Measurements from ENCODE around the gene PPP1R3G. TPM values are rescaled to one million over a fixed set of nuclear protein-coding genes. Genes with fewer than 3 reads are reported as not detected.

Gene PPP1R3G
- total and polyA plus RNA-seq, 2 donors (not counting 1 experiment from before 2014, with no cell fraction given): 0.09 to 0.25 TPM

GRCh38 chr6:5130135-5130866 is 45.2 kb downstream of the PPP1R3G start:
- Mint-ChIP-seq H3K9me3 (ENCODE audit: insufficient read depth) (no peaks in the 10 kb centered on the region), H3K27me3 (no peaks in the 10 kb centered on the region), H3K27ac (no peak overlapping the region), H3K4me3 (no peak overlapping the region), H3K4me1 (peaks cover 41% of the 10 kb centered on the region)
- Histone ChIP-seq H3K4me2 (replicated peaks; ENCODE audit: low read depth, low read length, poor library complexity, severe bottlenecking) (no peak overlapping the region), H3K9ac (ENCODE audit: low read length) (no peak overlapping the region), H3K79me2 (ENCODE audit: control insufficient read depth, insufficient read depth, low read length) (peaks cover 7% of the 10 kb centered on the region), H3K4me1 (ENCODE audit: control insufficient read depth in 2 of 2, insufficient read depth in 2 of 2, low read length in 2 of 2) (peaks cover 29 to 37% of the 10 kb centered on the region in 2 donors), H3K27ac (ENCODE audit: low read length in 2 of 2) (no peak overlapping the region), H4K20me1 (ENCODE audit: control insufficient read depth, insufficient read depth, low read length, poor library complexity, severe bottlenecking) (no peaks in the 10 kb centered on the region), H3K27me3 (replicated peaks in 1 of 4; ENCODE audit: control extremely low read depth in 1 of 4, control insufficient read depth in 3 of 4, insufficient read depth in 4 of 4, low read length in 3 of 4) (no peaks in the 10 kb centered on the region), H3K9me3 (ENCODE audit: control extremely low read depth in 1 of 3, control insufficient read depth in 2 of 3, insufficient read depth in 1 of 3, low read length in 2 of 3) (no peaks in the 10 kb centered on the region), H2AFZ (ENCODE audit: insufficient read depth, low read depth, low read length, poor library complexity, severe bottlenecking) (no peak overlapping the region), H3K36me3 (replicated peaks in 1 of 2; ENCODE audit: control extremely low read depth in 1 of 2, control insufficient read depth in 1 of 2, extremely low read depth in 1 of 2, insufficient read depth in 2 of 2, low read length in 1 of 2) (no peaks in the 10 kb centered on the region), H3K4me3 (ENCODE audit: control extremely low read depth in 1 of 5, extremely low read depth in 1 of 5, insufficient read depth in 1 of 5, low read depth in 2 of 5, low read length in 4 of 5) (no peak overlapping the region)
- ChIA-PET CTCF (no interaction called here), POLR2A (no interaction called here)
- DNase-seq (no peak), ATAC-seq (ENCODE audit: low read depth) (no peak)
- intact Hi-C loops (cut with micrococcal nuclease): loop anchor here (10.0 kb wide), 1 partner anchor 46 kb away; the partner anchor contains the start of gene PPP1R3G
- over 99% methylated on average over 9 of the region's 10 CpGs for WGBS (ENCODE audit: insufficient coverage)
- TF ChIP-seq, protein P1, sequence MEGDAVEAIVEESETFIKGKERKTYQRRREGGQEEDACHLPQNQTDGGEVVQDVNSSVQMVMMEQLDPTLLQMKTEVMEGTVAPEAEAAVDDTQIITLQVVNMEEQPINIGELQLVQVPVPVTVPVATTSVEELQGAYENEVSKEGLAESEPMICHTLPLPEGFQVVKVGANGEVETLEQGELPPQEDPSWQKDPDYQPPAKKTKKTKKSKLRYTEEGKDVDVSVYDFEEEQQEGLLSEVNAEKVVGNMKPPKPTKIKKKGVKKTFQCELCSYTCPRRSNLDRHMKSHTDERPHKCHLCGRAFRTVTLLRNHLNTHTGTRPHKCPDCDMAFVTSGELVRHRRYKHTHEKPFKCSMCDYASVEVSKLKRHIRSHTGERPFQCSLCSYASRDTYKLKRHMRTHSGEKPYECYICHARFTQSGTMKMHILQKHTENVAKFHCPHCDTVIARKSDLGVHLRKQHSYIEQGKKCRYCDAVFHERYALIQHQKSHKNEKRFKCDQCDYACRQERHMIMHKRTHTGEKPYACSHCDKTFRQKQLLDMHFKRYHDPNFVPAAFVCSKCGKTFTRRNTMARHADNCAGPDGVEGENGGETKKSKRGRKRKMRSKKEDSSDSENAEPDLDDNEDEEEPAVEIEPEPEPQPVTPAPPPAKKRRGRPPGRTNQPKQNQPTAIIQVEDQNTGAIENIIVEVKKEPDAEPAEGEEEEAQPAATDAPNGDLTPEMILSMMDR (IDR thresholded peaks at IDR 0.05): no peak
- no peak for TF ChIP-seq EZH2 (IDR thresholded peaks at IDR 0.05; ENCODE audit: borderline replicate concordance, insufficient read depth, low read depth, low read length, poor library complexity, severe bottlenecking)

DNA sequence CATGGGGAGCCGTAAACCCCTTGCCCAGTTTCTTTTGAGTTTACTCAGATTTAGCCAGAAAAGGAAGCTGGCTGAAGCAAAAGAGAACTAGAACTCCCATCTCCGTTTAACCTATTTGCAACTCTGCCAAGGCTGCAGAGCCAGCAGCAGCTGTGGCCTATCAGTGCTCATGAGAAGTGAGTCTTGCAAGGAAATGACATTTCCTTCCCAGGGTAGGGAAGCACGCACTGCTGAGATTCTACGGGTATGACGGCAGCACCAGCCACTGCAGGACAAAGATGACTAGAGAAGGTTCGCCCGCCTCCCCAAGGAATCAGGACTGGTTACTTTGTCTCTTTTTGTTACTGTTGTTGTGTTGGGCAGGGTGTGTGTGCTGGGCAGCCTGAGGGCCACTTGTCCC is 47.6 kb downstream of the PPP1R3G start:
- Histone ChIP-seq H3K9me3 (ENCODE audit: control extremely low read depth in 1 of 3, control insufficient read depth in 2 of 3, insufficient read depth in 1 of 3, low read length in 2 of 3) (no peaks in the 10 kb centered on the region), H2AFZ (ENCODE audit: insufficient read depth, low read depth, low read length, poor library complexity, severe bottlenecking) (peak overlapping the region; percentile 55), H4K20me1 (ENCODE audit: control insufficient read depth, insufficient read depth, low read length, poor library complexity, severe bottlenecking) (no peaks in the 10 kb centered on the region), H3K27ac (ENCODE audit: low read length in 2 of 2) (peak overlapping the region; percentile 60 to 77), H3K79me2 (ENCODE audit: control insufficient read depth, insufficient read depth, low read length) (no peaks in the 10 kb centered on the region), H3K4me1 (ENCODE audit: control insufficient read depth in 2 of 2, insufficient read depth in 2 of 2, low read length in 2 of 2) (peaks cover 33 to 43% of the 10 kb centered on the region in 2 donors), H3K4me2 (replicated peaks; ENCODE audit: low read depth, low read length, poor library complexity, severe bottlenecking) (peak overlapping the region; percentile 62), H3K36me3 (replicated peaks in 1 of 2; ENCODE audit: control extremely low read depth in 1 of 2, control insufficient read depth in 1 of 2, extremely low read depth in 1 of 2, insufficient read depth in 2 of 2, low read length in 1 of 2) (no peaks in the 10 kb centered on the region), H3K27me3 (replicated peaks in 1 of 4; ENCODE audit: control extremely low read depth in 1 of 4, control insufficient read depth in 3 of 4, insufficient read depth in 4 of 4, low read length in 3 of 4) (no peaks in the 10 kb centered on the region), H3K9ac (ENCODE audit: low read length) (peak overlapping the region; percentile 39), H3K4me3 (ENCODE audit: control extremely low read depth in 1 of 5, extremely low read depth in 1 of 5, insufficient read depth in 1 of 5, low read depth in 2 of 5, low read length in 4 of 5) (peak overlapping the region in 3 of 5 experiments; percentile 25 to 49 (median 26))
- ATAC-seq (ENCODE audit: low read depth): peak; percentile 87
- no peaks in the 10 kb centered on the region for H3K27me3 Mint-ChIP-seq
- H3K9me3 Mint-ChIP-seq (ENCODE audit: insufficient read depth): no peaks in the 10 kb centered on the region
- peak; percentile 82 for DNase-seq
- H3K27ac Mint-ChIP-seq: peak overlapping the region; percentile 89
- WGBS (ENCODE audit: insufficient coverage): 4% methylated on average over 5 of the region's 7 CpGs
- no peak for TF ChIP-seq EZH2 (IDR thresholded peaks at IDR 0.05; ENCODE audit: borderline replicate concordance, insufficient read depth, low read depth, low read length, poor library complexity, severe bottlenecking)
- TF ChIP-seq, protein P1 (IDR thresholded peaks at IDR 0.05): no peak
- CTCF ChIA-PET: interaction anchor here (0.6 to 2.9 kb wide), 7 partner anchors 9 to 1284 kb away, joined by 3 to 21 read pairs (median 5); partner anchors contain the start of gene FAM50B
- POLR2A ChIA-PET: interaction anchor here (0.7 kb wide), 1 partner anchor 48 kb away, joined by 4 read pairs; no protein-coding TSS in a partner anchor
- peak overlapping the region; percentile 81 for H3K4me3 Mint-ChIP-seq
- intact Hi-C loops (cut with micrococcal nuclease): loop anchor here (10.0 kb wide), 1 partner anchor 48 kb away; the partner anchor contains the start of gene PPP1R3G
- peaks cover 61% of the 10 kb centered on the region for H3K4me1 Mint-ChIP-seq
